Left lobe of liver (tissue), 2 donors: ENCODE measurements around the gene MTM1. TPM values are rescaled to one million over a fixed set of nuclear protein-coding genes. Genes with fewer than 3 reads are reported as not detected.

ENCODE experiments used
- ATAC-seq: fragments of 200-7000 bp; cut with Tn5 transposase; one replicate; pipeline ENCODE4 v1.9.1; 2020; ENCODE audit warnings: mild to moderate bottlenecking, moderate library complexity
- DNase-seq: peaks from one replicate; pipeline ENCODE4 v3.0.0-alpha.2; 2020; ENCODE audit warnings: low spot score
- total RNA-seq: library from RNA; stranded (reverse); gene quantifications from one replicate; pipeline ENCODE4 v1.2.1, GENCODE V29; 2021
- donor health status: DM: no; HTN: no; CAD: no; lungs with moderate emphysema.
- donor health status: DM: no; HTN: yes; CAD: no.

Gene MTM1
- total RNA-seq = 17.2 TPM

GRCh38 chrX:150568320-150569154 lies at the start of gene MTM1:
Gene MTM1 (plus strand): TSS chrX:150568621. CDS start chrX:150592615, 23,994 bp downstream.
- ATAC-seq = peak; percentile 86
- peak; percentile 95 for DNase-seq

DNA sequence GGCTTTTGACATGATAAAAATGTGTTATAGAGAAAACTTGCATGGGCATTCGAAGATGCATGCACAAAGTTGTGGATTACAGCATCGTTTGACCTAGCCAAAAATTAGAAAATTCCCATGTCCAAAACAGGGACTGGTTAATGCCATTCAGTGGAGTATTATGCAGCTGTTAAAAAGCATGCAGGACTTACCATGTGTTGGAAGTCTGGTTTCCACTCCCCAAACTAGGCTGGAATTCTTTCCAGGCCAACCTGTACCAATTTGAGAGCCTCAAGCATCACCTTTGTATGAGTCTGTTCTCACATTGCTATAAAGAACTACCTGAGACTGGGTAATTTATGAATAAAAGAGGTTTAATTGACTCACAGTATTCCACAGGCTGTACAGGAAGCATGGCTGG lies 45.9 kb upstream of the MTM1 start:
- ATAC-seq = no peak
- DNase-seq = no peak

- ATAC-seq = peak; percentile 98
- DNase-seq = peak; percentile 80
Measured at GRCh38 chrX:150525061-150525919, 43.1 kb upstream of the MTM1 start.

GRCh38 chrX:150526692-150527091 lies 41.7 kb upstream of the MTM1 start:
- no peak for DNase-seq
- ATAC-seq = no peak

DNA sequence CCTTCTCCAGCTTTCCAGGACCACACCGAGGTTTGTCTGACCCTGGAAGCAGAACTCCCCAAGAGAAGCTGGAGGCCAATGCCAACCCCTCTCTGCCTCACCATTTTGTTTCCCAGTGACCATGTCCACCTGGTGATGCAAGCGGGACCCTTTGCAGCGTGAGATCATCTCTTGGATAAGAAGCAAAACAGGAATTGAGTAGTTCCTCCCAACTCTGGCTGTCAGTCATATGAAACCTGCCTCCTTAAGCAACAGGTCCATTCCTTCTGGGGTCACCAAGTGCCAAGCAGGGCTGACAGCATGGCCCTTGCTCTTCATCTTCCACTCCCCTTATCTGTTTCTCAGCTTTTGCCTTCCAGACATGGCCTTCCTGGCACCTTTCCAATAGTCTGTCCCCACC lies 41.3 kb upstream of the MTM1 start:
- ATAC-seq (no peak), DNase-seq (no peak)

GRCh38 chrX:150529587-150529986 lies 38.8 kb upstream of the MTM1 start:
- DNase-seq (no peak), ATAC-seq (no peak)

- DNase-seq (no peak), ATAC-seq (no peak)
Measured at GRCh38 chrX:150530821-150531220, 37.6 kb upstream of the MTM1 start.

GRCh38 chrX:150531467-150531866 lies 37.0 kb upstream of the MTM1 start:
- DNase-seq (no peak), ATAC-seq (no peak)

DNA sequence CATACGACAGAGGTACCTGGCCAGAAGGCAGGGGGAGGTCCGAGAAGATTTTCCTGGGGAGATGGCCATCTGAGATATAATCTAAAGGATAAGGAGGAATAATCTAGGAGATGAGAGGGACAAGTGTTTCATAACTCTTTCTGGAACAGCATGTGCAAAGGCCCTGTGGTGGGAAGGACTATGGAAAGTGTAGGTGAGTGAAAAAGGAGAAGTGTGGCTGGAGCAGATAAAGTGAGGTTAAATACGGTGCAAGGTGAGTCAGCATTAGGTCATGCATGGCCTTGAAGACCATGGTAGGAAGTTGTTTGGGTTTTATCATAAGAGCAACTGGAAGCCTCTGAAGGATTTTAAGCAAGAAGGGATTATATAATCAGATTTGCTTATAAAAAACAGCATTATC lies 34.6 kb upstream of the MTM1 start:
- ATAC-seq = no peak
- no peak for DNase-seq

GRCh38 chrX:150536455-150537116 lies 31.8 kb upstream of the MTM1 start:
- ATAC-seq = peak; percentile 61
- no peak for DNase-seq

GRCh38 chrX:150537851-150538250 lies 30.6 kb upstream of the MTM1 start:
- DNase-seq = no peak
- no peak for ATAC-seq

DNA sequence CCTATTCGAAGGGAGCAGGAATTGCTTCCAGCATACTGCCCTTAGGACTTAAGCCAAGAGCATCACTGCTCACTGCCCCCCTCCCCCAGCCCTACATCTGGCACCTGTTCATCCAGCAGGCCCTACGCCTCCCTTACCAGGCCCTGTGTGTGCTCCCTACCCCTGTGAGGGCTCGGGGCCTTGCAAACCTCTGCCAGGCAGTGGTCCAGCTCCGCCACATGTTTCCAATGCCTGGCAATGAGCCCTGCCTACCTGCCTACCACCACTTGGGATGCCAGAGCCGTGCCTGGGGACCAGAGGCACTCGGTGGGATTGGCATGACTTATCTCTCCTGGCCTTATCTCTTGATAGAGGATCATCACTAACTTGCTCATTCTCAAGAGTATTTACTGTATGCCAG lies 27.5 kb upstream of the MTM1 start:
- ATAC-seq = no peak
- DNase-seq = no peak

GRCh38 chrX:150542846-150543229 lies 25.6 kb upstream of the MTM1 start:
- ATAC-seq (no peak), DNase-seq (no peak)

DNA sequence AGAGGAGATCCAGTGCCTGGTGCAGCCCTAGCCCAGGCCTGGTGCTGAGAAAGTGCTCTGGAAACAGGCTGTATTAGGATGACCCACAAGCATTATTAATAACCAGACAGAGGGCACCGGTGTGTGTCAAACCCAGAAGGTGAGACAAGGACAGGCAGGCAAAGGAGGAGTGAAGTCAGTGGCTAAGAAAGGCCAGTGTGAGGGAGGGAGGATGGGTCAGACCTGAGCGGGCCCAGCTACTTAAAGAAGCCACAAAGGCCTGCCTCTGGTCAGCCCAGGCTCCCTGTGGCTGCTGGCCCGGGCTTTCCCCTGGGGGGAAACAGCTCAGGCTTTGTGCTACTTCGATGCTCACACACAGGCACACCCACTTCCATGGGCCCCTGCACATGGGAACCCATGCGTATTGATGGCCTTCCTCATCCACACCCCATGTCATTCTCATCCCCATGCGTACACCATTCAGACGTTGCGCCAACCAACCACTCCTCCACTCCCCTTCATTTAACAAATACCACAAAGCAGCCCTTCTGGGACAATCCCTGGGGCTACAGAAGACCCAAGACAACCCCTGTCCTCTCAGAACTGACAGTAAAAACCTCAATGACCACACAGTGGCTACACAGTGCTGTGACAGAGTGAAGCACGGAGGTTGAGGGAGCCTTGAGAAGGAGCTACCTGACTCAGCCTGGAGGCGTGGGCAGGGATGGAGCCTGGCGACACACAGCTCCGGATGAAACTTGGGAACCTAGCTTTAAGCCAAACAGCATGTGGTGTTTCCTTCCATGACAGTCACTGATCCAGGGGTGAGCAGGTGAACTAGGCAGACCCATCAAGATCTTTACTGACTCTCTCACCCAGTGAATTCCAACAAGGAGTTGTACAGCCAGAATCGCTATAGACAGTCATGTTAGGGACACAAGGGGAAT lies 24.9 kb upstream of the MTM1 start:
- no peak for DNase-seq
- ATAC-seq = no peak

- ATAC-seq = no peak
- DNase-seq = no peak
Measured at GRCh38 chrX:150544222-150544787, 24.1 kb upstream of the MTM1 start.

DNA sequence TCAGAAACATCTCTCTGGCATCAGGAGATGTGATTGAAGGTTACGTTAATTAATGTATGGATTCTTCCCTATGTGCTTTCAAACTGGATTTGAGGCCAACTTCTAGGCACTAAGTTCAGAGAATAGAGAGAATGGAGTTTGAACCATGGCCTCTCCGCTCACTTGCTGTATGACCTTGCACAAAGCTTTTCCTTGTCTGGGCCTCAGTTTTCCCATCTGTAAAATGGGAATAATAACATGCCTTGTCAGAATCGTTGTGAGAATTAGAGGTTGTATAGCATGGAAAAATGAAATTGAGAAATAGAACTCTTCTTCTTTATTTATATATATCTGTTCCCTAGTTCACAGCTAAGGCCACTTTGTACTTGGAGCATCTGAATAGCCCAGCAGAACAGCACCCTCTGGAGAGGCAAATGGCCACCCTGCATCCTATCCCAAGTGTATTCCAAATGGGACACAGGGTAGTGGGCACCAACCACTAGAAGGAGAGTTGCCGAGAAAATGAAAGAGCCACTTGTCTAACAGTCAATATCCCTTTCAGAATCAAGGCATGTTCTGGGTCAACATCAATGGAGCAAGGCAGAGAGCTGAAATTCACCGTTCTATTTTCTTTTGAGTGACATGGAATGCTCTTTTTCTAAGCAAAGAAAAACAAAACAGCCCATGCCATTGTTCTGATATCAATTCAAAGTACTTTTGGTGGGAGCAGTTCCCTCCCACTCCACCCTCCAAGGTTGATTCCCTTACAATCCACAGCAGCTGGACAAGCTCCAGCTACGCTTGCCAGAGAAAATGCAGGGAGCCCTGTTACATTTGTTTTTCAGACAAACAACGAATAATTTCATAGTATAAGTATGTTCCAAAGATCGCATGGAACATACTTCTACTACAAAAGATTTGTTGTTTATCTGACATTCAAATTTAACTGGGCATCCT lies 23.3 kb upstream of the MTM1 start:
- ATAC-seq = no peak
- no peak for DNase-seq

GRCh38 chrX:150546711-150547153 lies 21.7 kb upstream of the MTM1 start:
- ATAC-seq (peak; percentile 53), DNase-seq (peak; percentile 71)

DNA sequence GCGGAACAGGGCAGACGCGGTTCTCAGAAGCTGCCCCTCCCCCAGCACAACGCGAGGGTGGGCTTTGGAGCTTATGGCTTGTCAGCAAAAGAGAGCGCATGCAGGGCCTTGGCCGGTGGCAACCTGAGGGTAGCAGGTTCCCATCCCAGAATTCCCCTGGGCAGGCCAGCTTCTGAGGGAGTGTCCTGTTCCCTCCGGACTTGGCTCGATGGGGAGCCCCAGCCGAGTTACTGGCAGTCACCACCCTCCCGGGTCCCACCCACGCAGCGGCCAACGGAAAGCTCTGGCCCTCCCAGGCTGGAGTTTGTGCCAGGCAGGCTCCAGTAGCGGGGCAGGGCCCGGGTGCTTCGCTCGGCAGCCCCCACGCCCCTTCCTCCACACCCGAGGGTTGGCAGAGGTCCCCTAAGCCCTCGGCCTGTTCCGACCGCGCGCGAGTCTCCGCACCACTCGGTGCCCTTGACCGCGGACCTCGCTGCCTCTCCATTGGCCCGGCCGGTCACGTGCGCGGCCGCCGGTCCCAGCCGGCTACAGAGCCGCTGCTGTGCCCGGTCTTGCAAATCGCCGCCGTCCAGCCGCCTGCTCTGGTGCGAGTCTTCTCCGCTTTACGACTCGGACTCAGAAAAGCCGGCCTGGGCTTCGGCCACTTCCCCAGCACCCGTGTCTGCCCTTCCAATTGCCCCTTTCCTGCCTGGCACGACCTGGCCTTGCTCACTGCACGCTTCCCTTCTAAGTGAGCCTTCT lies 20.9 kb upstream of the MTM1 start:
- DNase-seq (peak; percentile 88), ATAC-seq (peak; percentile 83)
